A673 (cell line): ENCODE measurements around the gene SLIT1. TPM values are rescaled to one million over a fixed set of nuclear protein-coding genes. Genes with fewer than 3 reads are reported as not detected.

Experiments used
- BruUV-seq: library from RNA; stranded (reverse); fragments of 400-500 nt; replicated peaks from 2 replicates; lab custom pipeline; 2021; lab: Mats Ljungman, UMichigan
- CTCF ChIA-PET: fragments of 300-600 bp; sonication (Branson Sonifier 250); formaldehyde crosslinking; loops from one replicate; lab custom pipeline; 2022; ENCODE audit warnings: antibody characterized with exemption; lab: Charles Lee
- POLR2A ChIA-PET: fragments of 300-600 bp; sonication (Branson Sonifier 250); formaldehyde crosslinking; loops from one replicate; lab custom pipeline; 2022; ENCODE audit warnings: antibody characterized with exemption; ENCODE audit not compliant: low non-redundant PET; lab: Charles Lee
- DNase-seq: peaks from one replicate; pipeline ENCODE4 v3.0.0-alpha.2; 2015; ENCODE audit warnings: low spot score
- H3K27ac ChIP-seq: fragments of 200-600 bp; sonication (generic); 2 replicates; pipeline ENCODE4 v1.5.1; 2016; ENCODE audit warnings: mixed run types, low read depth, mild to moderate bottlenecking, mixed read lengths, antibody characterized with exemption, low read length; ENCODE audit not compliant: poor library complexity, severe bottlenecking
- H3K27me3 ChIP-seq: fragments of 200-600 bp; sonication (generic); replicated peaks from 2 replicates; pipeline ENCODE4 v1.6.1; 2017; ENCODE audit warnings: mixed run types, low read depth, mild to moderate bottlenecking, mixed read lengths, antibody characterized with exemption, low read length; ENCODE audit not compliant: insufficient read depth, poor library complexity
- H3K36me3 ChIP-seq: fragments of 200-600 bp; sonication (generic); 2 replicates; pipeline ENCODE4 v1.6.1; 2016; ENCODE audit warnings: mixed run types, mild to moderate bottlenecking, mixed read lengths, antibody characterized with exemption, low read length; ENCODE audit not compliant: insufficient read depth, poor library complexity, severe bottlenecking
- H3K4me1 ChIP-seq: fragments of 200-600 bp; sonication (generic); 2 replicates; pipeline ENCODE4 v1.6.1; 2017; ENCODE audit warnings: mixed run types, mild to moderate bottlenecking, mixed read lengths, antibody characterized with exemption, low read length; ENCODE audit not compliant: insufficient read depth, poor library complexity, severe bottlenecking
- H3K4me3 ChIP-seq: fragments of 200-600 bp; sonication (generic); 2 replicates; pipeline ENCODE4 v1.5.1; 2016; ENCODE audit warnings: low read depth, mixed run types, mild to moderate bottlenecking, mixed read lengths, low read length; ENCODE audit not compliant: poor library complexity, severe bottlenecking
- H3K9me3 ChIP-seq: fragments of 200-600 bp; sonication (generic); 2 replicates; pipeline ENCODE4 v1.6.1; 2016; ENCODE audit warnings: mixed run types, low read depth, mild to moderate bottlenecking, mixed read lengths, antibody characterized with exemption, low read length; ENCODE audit not compliant: poor library complexity, severe bottlenecking
- CTCF ChIP-seq: fragments of 300-800, 200-600 bp; sonication (generic); conservative IDR thresholded peaks from 2 replicates; pipeline ENCODE4 v1.5.1; 2017; ENCODE audit warnings: low read depth, mild to moderate bottlenecking, antibody characterized with exemption, low read length, moderate library complexity, mixed read lengths
- EZH2 ChIP-seq: fragments of 200-600 bp; sonication (generic); IDR thresholded peaks from 2 replicates; pipeline ENCODE4 v1.6.1; 2017; ENCODE audit warnings: borderline replicate concordance, low read depth, mild to moderate bottlenecking, mixed read lengths, antibody characterized with exemption, low read length; ENCODE audit not compliant: poor library complexity, severe bottlenecking
- intact Hi-C: fragments of 100-400 bp; cut with micrococcal nuclease; formaldehyde crosslinking; loops from one replicate; pipeline ENCODE4 v1.10.0; 2022; ENCODE audit not compliant: unreplicated experiment
- total RNA-seq: library from RNA; stranded (reverse); gene quantifications from 2 replicates; pipeline ENCODE4 v1.2.3, GENCODE V29; 2021

SLIT1 gene
- total RNA-seq, 1 experiment from 2014 or later: 0.43 TPM

GRCh38 chr10:97102441-97102840 is 83.3 kb downstream of the SLIT1 start:
- POLR2A ChIA-PET: no interaction called here
- Histone ChIP-seq H3K4me1 (no peaks in the 10 kb centered on the region), H3K9me3 (no peaks in the 10 kb centered on the region), H3K36me3 (no peaks in the 10 kb centered on the region), H3K27me3 (peaks cover 3% of the 10 kb centered on the region), H3K4me3 (no peak overlapping the region), H3K27ac (no peak overlapping the region)
- intact Hi-C loops: no loop called here
- CTCF ChIA-PET: no interaction called here
- no TSS peak for BruUV-seq
- TF ChIP-seq EZH2: no peak
- TF ChIP-seq CTCF: no peak
- DNase-seq: no peak

GRCh38 chr10:97101166-97101940 is 84.4 kb downstream of the SLIT1 start:
- DNase-seq: no peak
- CTCF ChIA-PET: no interaction called here
- Histone ChIP-seq H3K9me3 (no peaks in the 10 kb centered on the region), H3K36me3 (no peaks in the 10 kb centered on the region), H3K4me1 (peaks cover 3% of the 10 kb centered on the region), H3K4me3 (no peak overlapping the region), H3K27me3 (peaks cover 8% of the 10 kb centered on the region), H3K27ac (no peak overlapping the region)
- no peak for TF ChIP-seq EZH2
- TF ChIP-seq CTCF: no peak
- intact Hi-C loops: no loop called here
- no TSS peak for BruUV-seq
- POLR2A ChIA-PET: no interaction called here

GRCh38 chr10:97100657-97101056 is 85.1 kb downstream of the SLIT1 start:
- Histone ChIP-seq H3K4me3 (no peak overlapping the region), H3K9me3 (no peaks in the 10 kb centered on the region), H3K36me3 (no peaks in the 10 kb centered on the region), H3K27me3 (peaks cover 11% of the 10 kb centered on the region), H3K27ac (no peak overlapping the region), H3K4me1 (peaks cover 4% of the 10 kb centered on the region)
- CTCF ChIA-PET: no interaction called here
- BruUV-seq: no TSS peak
- POLR2A ChIA-PET: no interaction called here
- intact Hi-C loops: no loop called here
- TF ChIP-seq CTCF: no peak
- TF ChIP-seq EZH2: no peak
- no peak for DNase-seq
